ENCODE measurements around the gene ATMIN. TPM values are rescaled to one million over a fixed set of nuclear protein-coding genes. Genes with fewer than 3 reads are reported as not detected.

ATMIN gene
- total and polyA plus RNA-seq, 2 of the 13 experiments (the other 11 are each of a cell fraction or from before 2014, with no cell fraction given) = 34.6 to 60.4 TPM

GRCh38 chr16:80991792-80992430 lies 43.7 kb upstream of the ATMIN start (continued):
- TF ChIP-seq GRHL1 (CRISPR knock-in tag; conservative IDR thresholded peaks at IDR 0.05) (no peak), YEATS4 (CRISPR knock-in tag; IDR thresholded peaks at IDR 0.05; ENCODE audit: borderline replicate concordance) (0 out of 2 replicates have a peak, but pooled peaks have one; percentile 42), SAP130 (CRISPR knock-in tag; IDR thresholded peaks at IDR 0.05; ENCODE audit: low read depth) (peak; percentile 62; the same call in 1 of the 2 replicates), ZMYM4 (CRISPR knock-in tag; IDR thresholded peaks at IDR 0.05) (no peak; the same call in 1 of the 2 replicates), EP300 (IDR thresholded peaks at IDR 0.05; ENCODE audit: low read depth in 2 of 2, low read length in 2 of 2) (peak in 1 of 2 experiments; percentile 85; a peak in 2 of 4 replicates), EP300 (CRISPR knock-in tag; IDR thresholded peaks at IDR 0.05; ENCODE audit: borderline replicate concordance) (no peak), MIXL1 (CRISPR knock-in tag; IDR thresholded peaks at IDR 0.05) (peak; percentile 65; the same call in 1 of the 2 replicates), PRPF4 (IDR thresholded peaks at IDR 0.05; ENCODE audit: low read depth, low read length, poor library complexity, severe bottlenecking) (no peak), ZNF773 (CRISPR knock-in tag; IDR thresholded peaks at IDR 0.05; ENCODE audit: borderline replicate concordance) (no peak), RARA (CRISPR knock-in tag; IDR thresholded peaks at IDR 0.05) (peak; percentile 55), SKI (IDR thresholded peaks at IDR 0.05; ENCODE audit: partially characterized antibody) (peak; percentile 56), TBX3 (IDR thresholded peaks at IDR 0.05; ENCODE audit: borderline replicate concordance) (peak; percentile 94), SOX5 (CRISPR knock-in tag; IDR thresholded peaks at IDR 0.05; ENCODE audit: borderline replicate concordance) (peak; percentile 73; the same call in 1 of the 2 replicates), HDAC2 (CRISPR knock-in tag; IDR thresholded peaks at IDR 0.05) (peak; percentile 46; the same call in 1 of the 2 replicates), TCF7 (IDR thresholded peaks at IDR 0.05; ENCODE audit: low read depth) (peak; percentile 39; the same call in 1 of the 2 replicates), FOXJ3 (CRISPR knock-in tag; IDR thresholded peaks at IDR 0.05; ENCODE audit: borderline replicate concordance) (peak; percentile 86), PAXIP1 (CRISPR knock-in tag; conservative IDR thresholded peaks at IDR 0.05) (peak; percentile 82), MLX (CRISPR knock-in tag; IDR thresholded peaks at IDR 0.05) (0 out of 2 replicates have a peak, but pooled peaks have one; percentile 15), ARID5B (CRISPR knock-in tag; IDR thresholded peaks at IDR 0.05) (peak; percentile 83), FOSL1 (CRISPR knock-in tag; IDR thresholded peaks at IDR 0.05; ENCODE audit: borderline replicate concordance) (no peak)
